GM18507 (cell line): ENCODE data around the gene CYB561A3.

Experiments
- DNase-seq: peaks from one replicate; pipeline ENCODE4 v3.0.0; 2011; ENCODE audit warnings: low read depth; ENCODE audit not compliant: insufficient read length; ENCODE audit errors: extremely low spot score
- FAIRE-seq: peaks from 2 replicates; lab custom pipeline; 2011; peaks lifted over from hg19 to GRCh38; lab: Jason Lieb, UNC

Gene CYB561A3

DNA sequence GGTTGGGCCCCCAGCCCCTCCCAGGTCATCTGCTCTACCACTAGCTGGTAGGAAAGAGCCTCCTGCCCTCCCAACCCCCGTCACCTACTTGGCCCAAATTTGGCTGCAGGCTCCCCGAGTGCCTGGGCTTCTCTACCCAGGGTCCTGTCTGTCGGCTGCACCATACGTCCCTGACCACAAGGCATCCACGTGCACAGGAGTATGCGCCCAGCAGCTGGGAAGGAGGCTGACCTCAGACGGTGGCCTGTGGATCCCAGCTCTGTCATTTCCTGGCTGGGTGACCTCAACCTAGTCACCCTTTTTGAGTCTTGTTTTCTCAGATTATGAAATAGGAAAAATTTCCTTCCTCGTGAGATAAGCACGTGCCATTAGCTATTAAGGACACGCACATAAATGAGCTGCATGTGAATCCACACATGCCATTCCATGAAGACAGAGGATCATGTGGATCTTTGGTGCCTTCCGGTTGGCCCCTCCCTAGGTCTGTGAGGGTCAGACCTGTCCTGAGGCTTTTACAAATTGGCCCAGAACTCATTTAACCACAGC is 13.7 kb downstream of the CYB561A3 start:
- DNase-seq (no peak), FAIRE-seq (no peak)

DNA sequence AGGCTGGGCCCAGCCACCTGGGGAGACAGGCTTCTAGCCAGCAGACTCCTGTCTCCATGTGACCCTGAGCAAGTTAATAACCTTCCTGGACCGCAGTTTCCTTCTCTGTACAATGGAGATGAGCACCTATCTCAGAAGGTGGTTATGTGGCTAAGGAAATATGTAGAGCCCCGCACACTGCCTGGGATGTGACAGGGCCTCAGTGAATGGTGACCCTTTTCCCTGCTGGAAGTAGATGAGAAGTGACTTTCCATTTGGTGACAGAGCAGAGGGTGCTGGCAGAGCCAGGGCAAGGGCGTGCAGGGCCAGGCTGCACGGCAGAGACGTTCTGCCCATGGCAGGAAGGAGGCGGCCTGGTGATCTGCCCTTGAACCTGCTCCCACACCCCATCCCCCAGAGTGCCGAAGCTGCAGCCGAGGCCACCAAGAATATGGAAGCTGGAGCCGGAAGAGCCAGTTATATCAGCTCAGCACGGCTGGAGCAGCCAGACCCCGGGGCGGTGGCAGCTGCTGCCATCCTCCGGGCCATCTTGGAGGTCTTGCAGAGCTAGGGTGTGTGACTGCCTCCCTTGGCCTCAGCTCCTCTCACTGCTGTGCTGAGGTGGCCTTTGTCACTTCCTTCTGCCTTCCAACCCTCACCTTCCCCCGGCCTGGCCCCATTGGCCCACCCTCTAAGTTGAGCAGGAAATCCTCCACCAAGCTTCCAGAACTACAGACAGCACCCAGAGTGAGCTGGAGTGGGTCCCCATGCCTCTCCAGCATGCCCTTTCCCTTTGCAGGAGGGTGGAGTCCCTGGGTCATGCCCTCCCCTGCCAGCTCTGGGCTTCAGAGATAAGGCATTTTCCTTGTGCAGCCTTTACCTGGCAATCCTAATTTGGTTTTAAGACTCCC is 15.5 kb downstream of the CYB561A3 start:
- DNase-seq (no peak), FAIRE-seq (no peak)

DNA sequence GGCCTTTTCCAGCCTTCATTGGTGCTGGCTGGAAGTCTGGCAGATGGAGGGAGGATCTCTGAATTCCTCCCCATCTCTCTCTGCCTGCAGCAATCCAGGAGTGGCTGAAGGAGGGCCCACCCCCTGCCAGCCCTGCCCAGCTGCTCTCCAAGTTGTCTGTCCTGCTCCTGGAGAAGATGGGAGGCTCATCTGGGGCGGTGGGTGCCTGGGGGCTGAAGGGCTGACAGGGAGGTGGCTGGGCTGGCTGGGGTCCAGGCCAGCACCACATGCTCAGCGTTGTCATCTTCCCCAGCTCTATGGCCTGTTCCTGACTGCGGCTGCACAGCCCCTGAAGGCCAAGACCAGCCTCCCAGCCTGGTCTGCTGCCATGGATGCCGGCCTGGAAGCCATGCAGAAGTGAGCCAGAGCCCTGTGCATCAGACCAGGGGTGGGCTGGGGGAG is 16.5 kb downstream of the CYB561A3 start:
- FAIRE-seq (no peak), DNase-seq (no peak)

DNA sequence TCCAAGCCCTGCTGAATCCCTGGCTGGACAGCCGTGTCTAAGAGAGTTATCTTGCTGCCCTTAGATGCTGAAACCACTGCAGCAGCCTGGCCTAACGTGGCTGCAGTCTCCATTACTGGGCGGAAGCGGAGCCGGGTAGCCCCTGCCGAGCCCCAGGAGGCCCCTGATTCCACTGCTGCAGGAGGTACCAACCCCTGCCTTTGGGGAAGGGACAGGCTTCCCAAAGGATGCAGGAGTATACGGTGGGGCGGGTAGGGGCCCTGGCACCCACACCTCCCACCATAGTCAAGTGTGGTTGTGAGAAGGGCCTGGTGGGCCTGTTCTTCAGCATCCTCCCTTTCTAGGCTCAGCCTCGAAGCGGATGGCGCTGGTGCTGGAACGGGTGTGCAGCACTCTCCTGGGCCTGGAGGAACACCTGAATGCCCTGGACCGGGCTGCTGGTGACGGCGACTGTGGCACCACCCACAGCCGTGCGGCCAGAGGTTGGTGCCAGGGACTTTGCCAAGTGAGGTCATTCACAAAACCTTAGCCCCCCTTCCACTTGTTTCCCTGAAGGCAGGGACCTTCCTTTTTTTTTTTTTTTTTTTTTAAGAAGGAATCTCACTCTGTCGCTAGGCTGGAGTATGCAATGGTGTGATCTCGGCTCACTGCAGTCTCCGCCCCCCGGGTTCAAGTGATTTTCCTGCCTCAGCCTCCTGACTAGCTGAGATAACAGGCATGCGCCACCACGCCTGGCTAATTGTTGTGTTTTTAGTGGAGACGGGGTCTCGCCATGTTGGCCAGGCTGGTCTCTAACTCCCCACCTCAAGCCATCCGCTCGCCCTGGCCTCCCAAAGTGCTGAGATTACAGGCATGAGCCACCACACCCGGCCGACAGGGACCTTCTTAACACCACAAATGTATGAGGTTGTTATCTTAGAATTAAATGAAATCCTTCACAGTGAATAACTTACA is 17.6 kb downstream of the CYB561A3 start:
- no peak for DNase-seq
- no peak for FAIRE-seq

DNA sequence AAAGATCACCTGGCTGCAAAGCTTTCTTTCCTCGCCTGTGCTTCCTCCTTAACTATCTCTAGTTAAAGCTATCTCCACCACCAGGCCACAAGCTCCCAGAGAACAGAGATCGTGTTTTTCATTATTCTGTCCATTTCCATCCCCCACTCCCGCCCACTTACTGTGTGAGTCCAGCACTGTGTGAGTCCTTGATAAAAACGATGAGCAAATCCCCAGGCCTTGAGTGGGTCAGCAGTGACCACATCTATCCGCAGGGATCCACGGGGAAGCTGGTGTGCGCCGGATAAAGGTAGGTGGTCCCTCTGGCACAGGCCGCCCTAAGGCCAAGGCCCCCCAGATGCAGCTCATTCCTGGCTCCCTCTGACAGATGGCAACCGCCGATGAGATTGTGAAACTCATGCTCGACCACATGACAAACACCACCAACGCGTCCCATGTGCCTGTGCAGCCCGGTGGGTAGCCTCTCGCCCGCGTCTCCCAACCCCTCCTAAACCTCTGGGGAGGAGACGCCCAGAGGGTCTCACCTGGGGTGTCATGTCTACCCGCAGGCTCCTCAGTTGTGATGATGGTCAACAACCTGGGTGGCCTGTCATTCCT is 19.4 kb downstream of the CYB561A3 start:
- no peak for DNase-seq
- FAIRE-seq: no peak

DNA sequence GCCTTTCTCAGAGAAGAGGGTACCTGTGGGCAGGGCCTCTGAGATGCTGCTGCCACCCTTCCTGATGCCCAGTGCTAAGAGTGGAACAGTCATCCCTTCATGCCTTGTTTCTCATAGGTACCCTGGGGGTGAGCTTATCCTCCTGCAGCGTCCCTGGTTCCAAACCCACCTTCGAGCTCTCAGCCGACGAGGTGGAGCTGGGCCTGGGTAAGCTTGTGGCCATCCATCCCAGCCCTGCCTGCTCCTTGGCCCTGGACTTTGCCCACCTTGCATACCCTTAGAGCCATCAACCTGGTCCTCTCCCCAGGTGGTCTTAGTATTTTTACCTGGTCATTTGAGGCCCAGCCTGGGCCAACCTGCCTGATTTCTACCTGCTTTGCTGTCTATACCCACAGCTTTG is 20.0 kb downstream of the CYB561A3 start:
- FAIRE-seq (no peak), DNase-seq (no peak)

DNA sequence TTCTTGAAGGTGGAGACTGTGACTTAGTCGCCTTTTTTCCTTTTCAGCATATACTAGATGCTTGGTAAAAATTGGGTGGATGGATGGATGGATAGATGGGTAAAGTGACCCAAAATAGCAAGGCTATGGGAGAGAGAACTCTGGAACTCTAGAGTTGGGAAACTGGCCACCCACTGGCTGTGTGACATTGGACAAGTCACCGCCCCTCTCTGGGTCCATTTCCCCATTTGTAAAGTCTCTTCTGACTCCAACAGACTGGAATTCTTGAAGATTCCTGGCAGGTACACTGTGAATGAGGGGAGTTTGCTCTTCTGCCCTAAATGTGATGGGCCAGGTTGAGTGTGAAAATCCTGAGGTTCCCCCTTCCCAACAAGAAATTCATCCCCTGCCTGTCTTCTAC is 20.7 kb downstream of the CYB561A3 start:
- no peak for DNase-seq
- FAIRE-seq: no peak

DNA sequence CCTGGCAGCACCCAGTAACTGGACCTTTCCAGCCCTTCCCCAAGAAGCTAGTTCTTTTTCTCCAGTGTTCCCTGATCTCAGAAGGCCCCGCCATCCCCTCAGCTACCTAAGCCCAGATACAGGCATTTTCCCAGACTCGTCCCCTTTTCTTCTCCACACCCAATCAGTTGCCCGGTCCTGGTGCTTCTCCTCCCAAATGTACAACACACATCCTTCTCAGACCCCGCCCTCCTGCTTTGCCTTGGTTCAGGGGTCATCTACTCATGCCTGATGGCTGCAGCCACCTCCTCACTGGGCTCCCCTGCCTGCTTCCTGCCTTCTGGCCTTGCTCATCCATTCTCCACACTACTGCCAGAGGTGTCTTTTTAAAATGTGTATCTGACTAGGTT is 22.2 kb downstream of the CYB561A3 start:
- no peak for FAIRE-seq
- no peak for DNase-seq

DNA sequence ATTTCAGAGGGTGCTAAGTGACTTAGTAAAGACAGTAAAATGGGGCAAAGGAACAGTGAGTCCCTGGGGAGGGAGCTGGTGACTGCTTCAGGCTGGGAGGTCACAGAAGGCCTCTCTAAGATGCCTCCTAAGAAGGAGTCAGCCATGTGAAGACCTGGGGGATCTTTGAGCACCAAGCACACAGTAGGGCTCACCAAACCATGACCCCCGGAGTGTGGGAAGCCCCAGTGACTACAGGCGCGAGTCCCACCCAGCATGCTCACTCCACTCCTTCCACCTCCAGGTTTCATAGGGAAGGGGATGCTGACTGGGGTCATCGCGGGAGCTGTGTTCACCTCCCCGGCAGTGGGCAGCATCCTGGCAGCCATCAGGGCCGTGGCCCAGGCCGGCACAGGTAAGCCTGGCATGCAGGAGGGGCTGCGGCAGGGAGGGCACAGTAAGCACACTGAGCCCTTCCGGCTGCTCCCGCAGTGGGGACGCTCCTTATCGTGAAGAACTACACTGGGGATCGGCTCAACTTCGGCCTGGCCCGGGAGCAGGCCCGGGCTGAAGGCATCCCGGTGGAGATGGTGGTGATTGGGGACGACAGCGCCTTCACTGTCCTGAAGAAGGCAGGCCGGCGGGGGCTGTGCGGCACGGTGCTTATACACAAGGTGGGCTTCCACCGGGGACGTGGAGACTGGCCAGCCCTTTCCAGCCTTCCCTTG is 22.7 kb downstream of the CYB561A3 start:
- no peak for FAIRE-seq
- DNase-seq: no peak

DNA sequence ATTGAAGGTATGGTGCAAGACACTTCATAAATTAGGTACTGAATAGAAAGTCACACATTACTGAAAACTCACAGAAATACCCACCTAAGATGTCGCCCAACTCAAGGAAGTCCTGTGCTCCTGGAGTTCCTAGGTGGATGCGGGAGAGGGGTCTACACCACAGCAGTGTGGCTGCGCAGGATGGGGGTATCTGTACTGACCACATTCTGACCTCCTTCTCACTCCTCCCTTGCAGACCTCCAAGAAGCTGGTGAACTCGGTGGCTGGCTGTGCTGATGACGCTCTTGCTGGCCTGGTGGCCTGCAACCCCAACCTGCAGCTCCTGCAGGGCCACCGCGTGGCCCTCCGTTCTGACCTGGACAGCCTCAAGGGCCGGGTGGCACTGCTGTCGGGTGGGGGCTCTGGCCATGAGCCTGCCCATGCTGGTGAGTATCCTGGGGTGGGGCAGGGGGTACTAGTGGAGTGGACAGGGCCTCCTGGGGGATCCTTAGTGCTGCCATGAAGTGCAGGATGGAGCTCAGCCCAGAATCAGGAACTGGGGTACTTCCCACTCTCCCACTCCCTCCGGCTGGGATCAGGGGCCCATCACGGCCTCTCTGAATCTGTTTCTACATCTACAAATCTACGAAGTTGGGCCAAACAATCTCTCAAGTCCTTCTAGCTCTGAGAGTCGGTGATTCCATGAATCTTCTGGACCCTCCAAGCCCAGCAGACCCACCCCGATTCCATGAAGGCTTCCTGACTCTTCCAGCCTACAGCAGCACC is 23.8 kb downstream of the CYB561A3 start:
- FAIRE-seq (no peak), DNase-seq (no peak)

DNA sequence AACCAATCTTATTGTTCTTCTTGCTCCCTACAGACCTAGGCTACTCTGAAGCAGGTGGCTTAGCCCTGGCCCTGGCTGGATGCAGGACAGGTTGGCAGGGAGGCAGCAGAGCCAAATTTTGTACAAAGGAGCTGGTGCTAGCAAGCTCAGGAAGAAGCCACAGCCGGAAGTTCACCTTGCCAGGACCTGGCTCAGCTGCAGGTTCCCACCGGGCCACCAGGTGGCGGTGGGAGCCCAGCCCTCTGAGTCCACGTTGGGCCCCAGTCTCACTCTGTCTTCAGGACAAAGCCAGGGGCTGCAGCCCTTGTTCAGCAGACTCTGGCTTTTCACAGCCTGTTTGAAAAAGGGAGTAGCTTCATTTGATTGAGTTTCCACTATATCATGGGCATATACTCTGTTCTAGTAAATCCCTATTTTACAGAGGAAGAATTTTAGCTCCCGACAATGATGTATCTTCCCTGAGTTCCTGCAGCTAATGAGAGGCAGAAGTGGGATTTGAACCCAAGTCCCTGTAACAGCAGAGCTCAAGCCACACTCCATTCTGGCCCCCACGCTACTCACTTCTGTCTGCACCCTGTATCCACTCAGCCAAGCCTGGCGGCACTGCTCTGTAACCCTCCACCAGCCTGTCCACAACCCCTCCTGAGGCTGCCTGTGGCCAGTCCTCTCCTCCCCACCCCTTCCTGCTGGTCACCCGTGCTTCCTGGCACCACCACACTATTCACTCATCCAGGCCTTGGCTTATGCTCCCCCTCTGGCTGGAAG is 25.3 kb downstream of the CYB561A3 start:
- DNase-seq: peak; percentile 81
- peak; percentile 50 for FAIRE-seq

DNA sequence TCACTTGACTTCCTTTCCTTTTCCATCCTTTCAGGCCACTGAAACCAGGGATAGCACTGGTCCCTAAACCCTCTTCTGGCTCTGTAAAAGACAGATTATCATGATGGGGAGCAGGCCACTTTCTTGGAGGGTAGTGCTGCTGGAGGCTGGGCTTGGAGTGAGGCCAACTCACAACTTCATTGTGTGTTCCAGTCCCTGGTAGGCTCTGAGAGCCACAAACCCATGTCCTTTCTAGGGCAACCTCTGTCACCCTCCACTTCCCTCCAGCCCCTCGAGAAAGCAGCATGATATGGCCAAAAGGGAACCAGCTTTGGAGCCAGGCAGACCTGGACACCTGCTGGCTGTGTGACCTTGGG is 26.3 kb downstream of the CYB561A3 start:
- FAIRE-seq: no peak

DNA sequence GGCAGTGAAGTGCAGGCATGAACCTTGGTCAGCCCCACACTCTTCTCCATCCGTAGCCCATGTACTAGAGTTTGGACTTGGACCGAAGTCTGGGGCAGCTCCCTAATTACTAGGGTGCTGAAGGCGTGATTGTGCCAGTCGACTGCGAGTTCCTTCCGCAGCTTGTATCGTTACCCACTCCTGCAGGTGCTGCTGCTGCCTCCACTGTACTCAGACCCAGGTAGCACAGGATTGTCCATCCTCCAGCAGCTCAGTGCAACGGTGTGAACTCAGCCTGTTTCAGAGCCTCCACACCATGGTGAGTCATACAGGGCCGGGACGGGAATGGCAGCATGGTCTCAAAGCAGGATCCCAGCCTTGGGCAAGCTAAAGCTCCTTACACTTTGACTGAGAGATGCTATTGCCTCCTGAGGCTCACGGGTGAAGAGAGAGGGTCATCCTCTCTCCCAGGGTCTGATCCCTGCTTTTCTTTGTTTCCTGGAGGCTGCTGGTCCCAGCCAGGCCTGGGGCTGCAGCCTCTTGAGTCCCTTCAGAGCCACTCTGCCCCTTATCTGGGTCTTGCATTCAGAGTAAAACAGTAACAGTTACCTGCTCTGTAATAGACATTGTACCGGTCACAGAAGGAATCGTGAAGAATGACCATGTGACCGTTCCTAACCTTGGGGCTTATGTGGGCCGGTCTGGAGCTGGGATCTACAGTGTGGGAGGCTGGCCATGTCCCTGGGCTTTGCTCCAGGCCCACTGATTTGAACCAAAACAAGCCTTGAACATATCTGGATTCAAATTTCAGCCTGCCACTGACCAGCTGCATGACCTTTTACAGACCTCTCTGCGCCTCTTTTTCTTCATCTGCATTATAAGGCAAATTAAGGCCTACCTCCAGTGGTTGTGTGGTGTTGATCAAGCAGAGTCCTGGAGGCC is 27.0 kb downstream of the CYB561A3 start:
- DNase-seq (no peak), FAIRE-seq (no peak)

More for the DNA sequence above, 26.3 kb downstream of the CYB561A3 start:
- DNase-seq: no peak

DNA sequence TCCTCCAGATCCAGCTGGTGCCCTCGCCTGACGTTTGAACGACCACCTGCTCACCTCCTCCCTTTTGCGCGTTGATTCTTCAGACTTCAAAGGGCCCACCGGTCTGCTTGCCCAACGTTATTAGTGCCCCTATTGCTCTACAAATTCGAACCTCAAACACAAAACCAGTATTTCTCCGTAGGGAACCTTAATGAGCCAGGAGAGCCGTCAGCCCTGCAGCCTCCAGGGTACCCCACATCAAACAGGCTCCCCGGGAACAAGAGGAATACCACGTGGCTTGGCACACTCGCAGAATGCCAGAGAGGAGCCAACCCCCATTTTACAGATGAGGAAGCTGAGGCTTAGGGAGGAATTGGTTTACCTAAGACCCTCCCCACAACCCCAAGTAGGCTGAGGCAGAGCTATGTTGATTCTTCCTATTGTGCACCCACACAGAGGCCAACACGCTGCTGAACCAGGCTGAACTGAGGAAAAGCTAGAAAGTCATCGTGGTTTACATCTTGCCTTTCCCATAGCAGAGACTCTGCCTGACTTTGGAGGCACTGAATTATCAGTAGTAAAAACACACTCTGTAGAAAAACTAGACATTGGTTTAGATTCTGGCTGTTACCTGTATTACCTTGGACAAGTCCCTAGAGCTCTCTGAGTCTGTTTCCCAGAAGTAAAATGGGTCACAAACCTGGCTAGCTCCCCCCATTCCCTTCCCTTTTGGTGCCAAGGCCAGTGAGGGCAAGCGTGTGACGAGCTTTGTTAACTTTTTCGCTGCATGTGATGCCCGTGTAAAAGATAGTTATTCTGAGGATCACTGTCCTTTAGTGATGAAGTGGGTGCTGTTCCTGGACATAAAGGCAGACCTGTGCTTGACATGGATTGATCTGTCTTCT is 27.9 kb downstream of the CYB561A3 start:
- DNase-seq: no peak
- no peak for FAIRE-seq

DNA sequence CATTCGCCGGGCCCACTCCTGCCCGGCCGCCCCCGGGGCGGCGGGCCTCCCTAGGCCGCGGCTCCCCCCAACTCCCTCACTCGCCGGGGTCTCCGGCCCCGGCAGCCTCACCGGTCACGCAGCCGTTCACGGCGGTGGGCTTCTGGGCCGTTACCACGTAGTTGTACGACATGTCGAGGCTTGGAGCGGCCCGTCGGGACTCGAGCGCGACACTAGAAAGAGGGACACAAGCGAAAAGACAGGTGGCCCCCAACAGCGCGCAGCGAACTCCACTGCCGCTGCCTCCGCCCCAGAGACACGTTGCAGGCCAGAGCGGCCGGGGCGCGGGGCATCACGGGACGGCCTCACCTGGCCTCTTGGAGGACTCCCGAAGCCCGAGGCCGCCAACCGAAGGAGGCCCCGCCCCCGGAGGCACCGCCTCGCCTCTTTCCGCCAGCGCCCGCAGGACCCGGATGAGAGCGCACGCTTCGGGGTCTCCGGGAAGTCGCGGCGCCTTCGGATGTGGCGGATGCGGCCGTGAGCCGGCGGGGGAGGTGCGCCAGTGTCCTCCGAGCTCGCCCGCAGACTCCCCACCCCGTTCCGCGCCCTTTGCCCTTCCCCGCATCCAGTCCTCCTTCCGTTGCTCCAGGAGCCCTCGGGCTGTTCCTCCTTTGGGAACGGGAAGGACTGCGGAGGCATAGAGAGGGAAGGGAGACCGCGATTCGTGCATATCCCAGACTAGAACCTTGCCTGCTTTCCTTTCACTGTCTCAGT is 28.7 kb downstream of the CYB561A3 start, which contains the start of the genes DDB1 and TKFC:
DDB1 (minus strand) TSS at position 309 of the 753 bp plus-strand sequence; CDS start at position 172, 137 bp downstream.
TKFC (plus strand) TSS at position 432 of the 753 bp plus-strand sequence. CDS start 1,501 bp downstream, outside the sequence.
- DNase-seq: peak; percentile 96
- FAIRE-seq: peak; percentile 57
